ENCODE data around the gene TLK2.
"Not testable (repeated sequence)": the region's sequence is repeated elsewhere in the genome, so short reads cannot be mapped to it uniquely, and the experiment has no call there.

DNA sequence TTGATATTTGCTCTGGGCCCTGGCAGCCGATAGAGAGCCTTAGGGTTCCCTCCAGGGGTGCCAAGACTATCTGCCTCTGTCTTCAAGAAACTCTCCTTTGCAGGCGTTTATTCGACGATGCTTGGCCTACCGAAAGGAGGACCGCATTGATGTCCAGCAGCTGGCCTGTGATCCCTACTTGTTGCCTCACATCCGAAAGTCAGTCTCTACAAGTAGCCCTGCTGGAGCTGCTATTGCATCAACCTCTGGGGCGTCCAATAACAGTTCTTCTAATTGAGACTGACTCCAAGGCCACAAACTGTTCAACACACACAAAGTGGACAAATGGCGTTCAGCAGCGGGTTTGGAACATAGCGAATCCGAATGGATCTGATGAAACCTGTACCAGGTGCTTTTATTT lies 133.7 kb downstream of the TLK2 start:
- TF ChIP-seq, protein P1, sequence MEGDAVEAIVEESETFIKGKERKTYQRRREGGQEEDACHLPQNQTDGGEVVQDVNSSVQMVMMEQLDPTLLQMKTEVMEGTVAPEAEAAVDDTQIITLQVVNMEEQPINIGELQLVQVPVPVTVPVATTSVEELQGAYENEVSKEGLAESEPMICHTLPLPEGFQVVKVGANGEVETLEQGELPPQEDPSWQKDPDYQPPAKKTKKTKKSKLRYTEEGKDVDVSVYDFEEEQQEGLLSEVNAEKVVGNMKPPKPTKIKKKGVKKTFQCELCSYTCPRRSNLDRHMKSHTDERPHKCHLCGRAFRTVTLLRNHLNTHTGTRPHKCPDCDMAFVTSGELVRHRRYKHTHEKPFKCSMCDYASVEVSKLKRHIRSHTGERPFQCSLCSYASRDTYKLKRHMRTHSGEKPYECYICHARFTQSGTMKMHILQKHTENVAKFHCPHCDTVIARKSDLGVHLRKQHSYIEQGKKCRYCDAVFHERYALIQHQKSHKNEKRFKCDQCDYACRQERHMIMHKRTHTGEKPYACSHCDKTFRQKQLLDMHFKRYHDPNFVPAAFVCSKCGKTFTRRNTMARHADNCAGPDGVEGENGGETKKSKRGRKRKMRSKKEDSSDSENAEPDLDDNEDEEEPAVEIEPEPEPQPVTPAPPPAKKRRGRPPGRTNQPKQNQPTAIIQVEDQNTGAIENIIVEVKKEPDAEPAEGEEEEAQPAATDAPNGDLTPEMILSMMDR (conservative IDR thresholded peaks at IDR 0.05; ENCODE audit: low read depth in 2 of 2): not testable (repeated sequence)
- TF ChIP-seq POLR2AphosphoS5 (IDR thresholded peaks at IDR 0.05; ENCODE audit: low read depth); ZNF331 (CRISPR knock-in tag; IDR thresholded peaks at IDR 0.05; ENCODE audit: low read depth); EZH2 (IDR thresholded peaks at IDR 0.05; ENCODE audit: low read depth, unreplicated experiment): not testable (repeated sequence)
